Body of pancreas (tissue), 4 donors: Measurements from ENCODE around the gene BTBD3. TPM values are rescaled to one million over a fixed set of nuclear protein-coding genes. Genes with fewer than 3 reads are reported as not detected.

Source experiments
- ATAC-seq: fragments of 150-250 bp; one replicate; pipeline ENCODE4 v1.9.1; 2016
- DNase-seq, 4 donors: peaks; one replicate each; pipeline ENCODE4 v3.0.0-alpha.2; 2019
- H3K27ac ChIP-seq, 4 donors: fragments of 200-600 bp; sonication (generic); 1 replicate in 3 of 4; 2 replicates in 1 of 4; pipeline versions ENCODE4 v1.5.1 to v1.6.1; 2016 to 2019; ENCODE audit warnings: mild to moderate bottlenecking in 1 of 4, mixed read lengths in 1 of 4, moderate library complexity in 1 of 4
- H3K27me3 ChIP-seq, 2 donors: fragments of 200-600 bp; sonication (generic); one replicate each; pipeline ENCODE4 v1.6.0; 2016; ENCODE audit warnings: mild to moderate bottlenecking in 1 of 2
- H3K36me3 ChIP-seq, 2 donors: fragments of 200-600 bp; sonication (generic); replicated peaks in 1 of 2; 2 replicates each; pipeline ENCODE4 v1.5.1; 2016; ENCODE audit warnings: low read depth in 2 of 2; ENCODE audit not compliant: insufficient read depth in 1 of 2
- H3K4me1 ChIP-seq: fragments of 200-600 bp; sonication (generic); one replicate; pipeline ENCODE4 v1.6.0; 2016
- H3K4me3 ChIP-seq, 2 donors: fragments of 200-600 bp; sonication (generic); 1 replicate in 1 of 2; 2 replicates in 1 of 2; pipeline ENCODE4 v1.5.1; 2016 to 2019
- H3K9me3 ChIP-seq, 3 donors: fragments of 200-600 bp; sonication (generic); 1 replicate in 2 of 3; 2 replicates in 1 of 3; pipeline ENCODE4 v1.5.1; 2016
- POLR2A ChIP-seq, 3 donors: fragments of 450-650 bp; IDR thresholded peaks; one replicate each; pipeline ENCODE4 v1.6.1; 2016; ENCODE audit warnings: antibody characterized with exemption in 3 of 3, mild to moderate bottlenecking in 2 of 3
- WGBS, 2 donors: methylation state at CpG; one replicate each; pipeline ENCODE4 v1.1.5; 2017; 5-methylcytosine and 5-hydroxymethylcytosine counted together
- intact Hi-C: fragments of 100-400 bp; cut with DNase I; formaldehyde crosslinking; loops from one replicate; pipeline ENCODE4 v1.15.1; 2023
- total RNA-seq, 2 donors: library from RNA; depleted of rRNA; stranded (reverse); fragments of >200 nt; gene quantifications; one replicate each; pipeline ENCODE4 v1.1.0, GENCODE V29; 2016
- TF ChIP-seq, protein P1 (sequence below), 7 experiments: fragments of 450-650 bp in 4 of 7; fragments of 200-600 bp in 3 of 7; sonication (generic) in 3 of 7; IDR thresholded peaks; one replicate each; pipeline ENCODE4 v1.5.1; 2016 to 2019; ENCODE audit warnings: antibody characterized with exemption in 7 of 7

Gene BTBD3
- total RNA-seq, 2 donors from 2014 or later = 23.1 to 48.8 TPM

DNA sequence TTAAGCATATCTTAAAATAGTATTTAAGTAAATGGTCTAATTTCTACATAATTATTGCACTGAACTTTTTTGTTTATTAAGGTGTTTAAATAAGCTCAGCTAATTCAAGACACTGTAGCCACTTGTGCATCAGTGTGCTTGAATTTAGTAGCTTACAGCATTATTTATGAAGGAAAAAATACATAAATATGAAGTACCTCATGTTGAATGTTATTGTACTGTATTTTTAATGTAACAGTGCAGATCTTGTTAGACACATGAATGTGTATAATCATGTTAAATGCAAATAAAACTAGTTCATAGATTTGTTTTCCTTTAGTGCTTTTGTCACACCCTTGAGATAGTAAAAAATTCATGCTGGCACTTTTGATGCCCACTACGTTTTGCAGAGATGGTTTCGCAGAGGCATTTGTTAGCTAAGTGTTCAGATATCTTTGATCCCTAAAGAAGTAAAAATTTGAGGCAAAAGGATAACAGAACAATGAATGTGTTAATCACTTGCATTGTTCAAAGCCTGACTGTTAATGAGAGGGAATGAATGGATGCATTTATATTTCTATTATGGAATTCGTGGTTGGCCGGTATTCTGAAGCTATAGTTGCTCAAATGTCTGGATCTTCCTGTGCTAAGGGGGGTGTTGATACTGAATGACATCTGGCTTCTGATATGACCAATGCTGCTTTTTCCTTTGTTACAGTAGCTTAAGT is 8.8 kb downstream of the BTBD3 start:
- intact Hi-C loops = no loop called here

DNA sequence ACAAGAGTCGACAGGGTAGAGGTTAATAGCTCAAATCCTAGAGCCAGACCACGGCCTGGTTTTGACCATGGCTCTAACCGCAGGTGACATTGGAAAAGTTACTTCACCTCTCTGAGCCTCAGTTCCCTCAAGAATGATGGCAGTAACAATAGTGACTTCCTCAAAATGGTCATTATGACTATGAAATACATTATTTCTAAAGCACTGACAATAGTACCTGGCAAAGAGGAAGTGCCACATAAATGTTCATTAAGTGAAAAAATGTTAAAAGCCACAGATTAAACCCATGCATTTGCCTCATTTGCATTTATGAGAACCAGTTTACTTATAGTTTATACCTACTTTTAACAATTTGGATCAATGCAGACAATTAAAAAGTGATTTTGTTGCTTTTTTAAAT is 12.3 kb downstream of the BTBD3 start:
- H3K36me3 ChIP-seq = no peaks in the 10 kb centered on the region
- TF ChIP-seq, protein P1, sequence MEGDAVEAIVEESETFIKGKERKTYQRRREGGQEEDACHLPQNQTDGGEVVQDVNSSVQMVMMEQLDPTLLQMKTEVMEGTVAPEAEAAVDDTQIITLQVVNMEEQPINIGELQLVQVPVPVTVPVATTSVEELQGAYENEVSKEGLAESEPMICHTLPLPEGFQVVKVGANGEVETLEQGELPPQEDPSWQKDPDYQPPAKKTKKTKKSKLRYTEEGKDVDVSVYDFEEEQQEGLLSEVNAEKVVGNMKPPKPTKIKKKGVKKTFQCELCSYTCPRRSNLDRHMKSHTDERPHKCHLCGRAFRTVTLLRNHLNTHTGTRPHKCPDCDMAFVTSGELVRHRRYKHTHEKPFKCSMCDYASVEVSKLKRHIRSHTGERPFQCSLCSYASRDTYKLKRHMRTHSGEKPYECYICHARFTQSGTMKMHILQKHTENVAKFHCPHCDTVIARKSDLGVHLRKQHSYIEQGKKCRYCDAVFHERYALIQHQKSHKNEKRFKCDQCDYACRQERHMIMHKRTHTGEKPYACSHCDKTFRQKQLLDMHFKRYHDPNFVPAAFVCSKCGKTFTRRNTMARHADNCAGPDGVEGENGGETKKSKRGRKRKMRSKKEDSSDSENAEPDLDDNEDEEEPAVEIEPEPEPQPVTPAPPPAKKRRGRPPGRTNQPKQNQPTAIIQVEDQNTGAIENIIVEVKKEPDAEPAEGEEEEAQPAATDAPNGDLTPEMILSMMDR (IDR thresholded peaks at IDR 0.05) = no peak
- TF ChIP-seq POLR2A (IDR thresholded peaks at IDR 0.05) = no peak
- H3K27me3 ChIP-seq = no peaks in the 10 kb centered on the region
- H3K4me3 ChIP-seq = no peak overlapping the region
- H3K27ac ChIP-seq = no peak overlapping the region
- DNase-seq (no peak), ATAC-seq (no peak)
- intact Hi-C loops = no loop called here
- 84 to 98% methylated on average over 3 of the region's 3 CpGs for WGBS, 2 donors
- H3K4me1 ChIP-seq = no peaks in the 10 kb centered on the region
- H3K9me3 ChIP-seq = no peaks in the 10 kb centered on the region

More for the DNA sequence above, 8.8 kb downstream of the BTBD3 start:
- Histone ChIP-seq H3K27me3 (no peaks in the 10 kb centered on the region), H3K4me1 (peaks cover 5% of the 10 kb centered on the region), H3K36me3 (peaks cover 0 to 12% of the 10 kb centered on the region in 2 donors), H3K4me3 (no peak overlapping the region), H3K9me3 (no peaks in the 10 kb centered on the region), H3K27ac (no peak overlapping the region)
- no peak for ATAC-seq
- WGBS, 2 donors = 90 to 95% methylated on average over 4 of the region's 4 CpGs
- DNase-seq = no peak
- TF ChIP-seq POLR2A (IDR thresholded peaks at IDR 0.05) = no peak
- TF ChIP-seq, protein P1 (IDR thresholded peaks at IDR 0.05) = no peak

DNA sequence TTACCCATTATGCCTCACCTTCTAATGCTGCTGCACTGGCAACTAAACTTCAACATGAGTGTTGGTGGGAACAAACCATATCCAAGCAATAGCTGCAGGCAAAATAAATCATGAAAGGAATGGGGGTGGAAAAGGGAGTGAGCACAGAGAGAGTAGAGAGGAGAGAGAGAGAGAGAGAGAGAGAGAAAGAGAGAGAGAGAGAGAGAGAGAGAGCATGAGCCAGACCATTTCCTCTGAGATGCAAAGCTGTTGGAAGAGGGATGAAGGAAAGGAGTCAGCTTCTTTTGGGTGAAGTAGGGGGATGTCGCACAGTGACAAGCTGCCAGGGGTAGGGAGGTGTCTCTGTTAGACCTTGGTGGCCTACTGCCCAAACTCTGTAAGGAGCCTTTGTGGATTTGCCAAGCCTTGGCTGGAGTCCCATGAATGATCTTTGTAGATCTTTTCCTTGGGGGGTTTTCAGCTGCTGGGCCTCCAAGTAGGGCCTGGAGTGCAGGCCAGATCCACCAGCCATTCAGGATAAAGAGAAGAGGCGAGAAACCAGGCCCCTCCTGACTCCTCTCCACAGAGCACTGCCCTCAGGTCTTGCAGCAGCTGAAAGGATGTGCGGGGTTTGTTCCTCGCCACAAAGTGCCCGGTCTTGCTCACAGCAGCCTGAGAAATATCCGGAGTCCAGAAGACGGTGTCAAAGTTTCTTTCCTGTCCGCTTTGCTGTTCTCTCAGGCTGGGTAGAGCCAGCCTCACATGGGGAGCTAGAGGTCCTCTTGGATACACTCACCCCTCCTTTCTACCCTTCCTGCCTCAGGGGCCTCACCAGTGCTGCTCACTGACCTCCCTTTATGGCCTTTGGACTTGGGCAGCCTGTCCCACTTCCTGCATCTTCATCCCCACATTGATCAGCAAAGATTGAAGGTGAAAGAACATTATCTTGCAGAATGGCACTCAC is 17.8 kb downstream of the BTBD3 start:
- H3K9me3 ChIP-seq = no peaks in the 10 kb centered on the region
- no peak for ATAC-seq
- no peak for DNase-seq
- TF ChIP-seq, protein P1 (IDR thresholded peaks at IDR 0.05) = no peak
- no peak for TF ChIP-seq POLR2A (IDR thresholded peaks at IDR 0.05)
- H3K27ac ChIP-seq = no peak overlapping the region
- no peak overlapping the region for H3K4me3 ChIP-seq
- no peaks in the 10 kb centered on the region for H3K27me3 ChIP-seq
- no peaks in the 10 kb centered on the region for H3K36me3 ChIP-seq
- WGBS, 2 donors = 86 to 90% methylated on average over 8 of the region's 8 CpGs
- intact Hi-C loops = no loop called here
- no peaks in the 10 kb centered on the region for H3K4me1 ChIP-seq

DNA sequence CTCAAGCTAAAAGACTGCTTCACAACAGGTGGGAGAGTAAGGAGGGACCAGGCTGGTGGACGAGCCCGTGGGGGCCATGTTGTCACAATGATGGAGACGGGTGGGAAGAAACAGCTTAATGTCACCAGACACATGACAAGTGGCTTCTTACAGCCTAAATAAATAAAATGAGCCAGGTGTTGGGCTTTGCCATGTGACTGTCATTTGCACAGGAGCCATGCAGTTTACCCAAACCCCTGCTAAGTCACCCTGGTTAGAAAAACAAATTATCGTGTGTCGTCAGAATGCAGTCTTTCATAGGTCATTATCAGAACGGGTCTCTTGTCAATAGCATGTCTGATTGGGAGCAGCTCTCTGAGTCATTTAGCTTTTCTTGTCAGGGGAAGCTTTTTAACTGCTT is 18.5 kb downstream of the BTBD3 start:
- TF ChIP-seq, protein P1 (IDR thresholded peaks at IDR 0.05) = no peak
- TF ChIP-seq POLR2A (IDR thresholded peaks at IDR 0.05) = no peak
- intact Hi-C loops = no loop called here
- Histone ChIP-seq H3K27ac (no peak overlapping the region), H3K4me3 (no peak overlapping the region), H3K27me3 (no peaks in the 10 kb centered on the region), H3K36me3 (no peaks in the 10 kb centered on the region), H3K9me3 (no peaks in the 10 kb centered on the region), H3K4me1 (no peaks in the 10 kb centered on the region)
- DNase-seq (no peak), ATAC-seq (no peak)
- 45 to 51% methylated on average over 6 of the region's 6 CpGs for WGBS, 2 donors
